GM21528 (cell line): Measurements from ENCODE around the gene IL15.
A peak's percentile ranks its signal among the peaks of the same experiment; 100 is the strongest.

Experiments used
- ATAC-seq: cut with Tn5 transposase; IDR thresholded peaks from one replicate; pipeline ENCODE4 v1.9.1; 2021; ENCODE audit warnings: mild to moderate bottlenecking, moderate library complexity; ENCODE audit not compliant: unreplicated experiment, low FRiP score

IL15 gene

DNA sequence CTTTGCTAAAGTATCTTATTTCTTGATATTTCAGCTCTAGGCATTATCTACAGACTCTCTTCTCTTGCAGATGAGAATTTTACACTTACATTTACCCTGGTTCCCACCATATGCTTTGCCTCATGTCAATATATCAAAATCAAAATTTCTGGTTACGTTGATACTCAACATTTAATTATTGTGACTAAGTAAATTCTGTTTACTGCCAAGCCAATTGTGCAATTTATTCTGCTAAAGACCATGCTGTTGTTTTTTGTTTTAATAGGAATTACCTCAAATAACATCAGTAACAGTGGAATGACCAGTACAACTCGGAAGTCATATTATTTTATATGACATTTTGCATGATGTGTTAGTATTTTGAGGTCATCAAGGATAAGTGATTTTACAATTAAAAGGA lies 125.5 kb downstream of the IL15 start:
- no peak for ATAC-seq

DNA sequence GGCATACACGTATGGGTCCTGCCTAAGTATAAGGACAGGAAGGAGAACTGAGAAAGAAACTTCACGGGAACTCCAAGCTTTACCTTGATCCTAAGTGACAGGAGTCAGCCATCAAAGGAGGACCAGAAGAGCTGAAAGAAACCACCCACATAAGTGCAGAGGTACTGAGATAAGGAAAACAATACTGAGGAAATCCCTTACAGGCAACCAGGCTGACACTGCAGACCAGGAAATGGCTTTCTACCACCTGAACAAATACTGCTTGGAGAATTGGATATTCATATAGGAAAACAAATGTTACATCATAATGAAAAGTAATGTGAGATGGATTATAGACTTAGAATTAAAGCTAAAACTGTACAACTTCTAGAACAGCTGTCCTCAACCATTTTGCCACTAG lies 127.0 kb downstream of the IL15 start:
- ATAC-seq, result no peak

DNA sequence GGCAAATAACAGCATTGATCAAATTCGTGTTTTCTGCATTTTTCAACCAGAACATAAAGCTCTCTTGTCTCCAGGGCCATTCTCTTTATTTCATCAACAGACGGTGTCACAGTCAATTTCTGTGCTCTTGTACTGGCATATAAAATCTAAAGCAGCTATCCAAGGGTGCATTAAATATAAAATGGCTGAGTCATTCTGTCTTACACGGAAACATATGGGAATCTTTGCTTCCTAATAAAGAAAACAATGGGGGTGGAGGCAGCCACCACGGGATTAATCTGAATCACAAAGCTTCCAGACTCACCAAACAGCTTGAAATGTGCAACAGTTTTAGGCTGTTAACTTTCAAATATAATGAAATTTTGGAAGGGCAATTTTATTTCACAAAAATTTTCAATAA lies 132.6 kb downstream of the IL15 start:
- ATAC-seq, result no peak

DNA sequence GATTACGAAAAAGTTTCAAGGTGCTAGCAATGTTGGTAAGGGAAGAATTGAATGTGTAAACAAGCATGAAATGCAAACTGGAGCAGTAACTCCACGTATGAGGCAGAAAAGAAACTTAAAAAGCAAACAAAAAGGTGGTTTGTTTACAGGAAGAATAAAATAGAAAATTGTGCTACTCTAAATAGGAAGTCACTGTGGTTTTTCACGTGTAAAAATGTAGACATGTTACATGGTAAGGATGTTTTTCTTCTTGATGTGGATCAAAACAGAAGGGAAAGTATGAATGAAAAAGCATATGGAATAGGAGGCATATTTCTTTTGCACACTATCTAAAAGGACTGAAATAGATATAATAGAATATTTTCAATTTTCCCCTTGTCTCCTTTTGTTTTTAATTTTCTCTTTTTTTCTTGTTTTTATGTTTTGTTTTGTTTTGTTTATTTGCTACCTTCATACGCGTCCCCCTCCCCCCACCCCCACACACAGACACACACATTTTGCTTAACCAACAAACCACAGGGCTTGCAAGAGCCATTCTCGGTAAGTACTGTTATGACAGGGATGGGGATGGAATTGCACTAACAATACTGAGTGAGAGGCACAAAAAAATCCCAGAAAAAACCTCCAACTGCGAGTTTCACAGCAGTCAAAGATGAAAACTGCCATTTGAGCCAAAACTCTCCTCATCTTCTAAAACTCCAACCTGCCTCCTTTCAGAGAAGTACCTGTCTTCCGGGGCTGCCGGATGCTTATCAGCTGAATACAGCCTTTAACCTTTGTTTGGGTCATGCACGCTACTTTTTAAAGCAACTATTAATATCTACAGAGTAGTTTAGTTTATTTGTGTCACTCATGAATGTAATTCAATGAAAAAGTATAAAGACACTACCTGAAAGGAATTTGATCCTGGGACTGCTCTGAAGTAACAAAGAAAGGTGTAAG lies 135.8 kb downstream of the IL15 start:
- ATAC-seq, result peak; percentile 77

DNA sequence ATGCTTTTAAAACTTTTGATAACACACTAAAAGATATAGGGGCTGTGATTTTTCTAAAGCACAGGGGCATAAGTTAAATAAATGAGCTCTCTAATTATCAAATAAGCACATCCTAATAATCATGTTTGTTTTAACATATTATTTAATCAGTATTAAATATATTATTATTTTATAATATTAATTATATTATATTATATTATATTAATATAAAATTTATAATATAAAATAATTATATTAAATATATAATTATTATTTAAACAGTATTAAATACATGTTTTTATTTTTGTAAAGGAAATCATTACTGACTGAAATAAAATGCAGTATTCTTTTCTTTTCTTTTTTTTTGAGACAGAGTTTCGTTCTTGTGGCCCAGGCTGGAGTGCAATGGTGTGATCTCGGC lies 136.5 kb downstream of the IL15 start:
- no peak for ATAC-seq

DNA sequence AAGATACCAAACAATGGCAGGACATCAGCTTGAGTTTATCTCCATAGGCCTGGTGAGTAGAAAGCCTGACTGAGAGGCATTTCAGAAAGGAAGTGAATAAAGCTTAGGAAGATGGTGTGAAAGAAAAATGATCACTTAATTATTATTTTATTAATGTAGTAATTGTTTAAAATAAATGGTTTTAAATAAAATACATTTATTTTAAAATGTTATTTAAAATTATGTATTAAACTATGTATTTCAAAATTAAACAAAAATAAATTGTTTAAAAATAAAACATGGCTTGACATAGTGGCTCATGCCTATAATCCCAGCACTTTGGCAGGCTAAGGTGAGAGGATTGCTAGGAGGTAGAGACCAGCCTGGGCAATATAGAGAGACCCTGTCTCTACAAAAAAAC lies 145.8 kb downstream of the IL15 start:
- no peak for ATAC-seq
